ENCODE data around the gene SOHLH2.

- TF ChIP-seq EZH2 (IDR thresholded peaks at IDR 0.05; ENCODE audit: insufficient read depth, poor library complexity, severe bottlenecking) (no peak), EZH2phosphoT487 (IDR thresholded peaks at IDR 0.05; ENCODE audit: insufficient read depth, low read depth) (no peak)
These were observed 3.6 kb downstream of the SOHLH2 start for GRCh38 chr13:36210738-36211137.
